Keratinocyte (primary cell): ENCODE data around the gene PTCD2.

Source experiments
- EZH2 ChIP-seq: IDR thresholded peaks from one replicate; pipeline ENCODE4 v1.6.1; 2012; ENCODE audit warnings: inconsistent platforms, mild to moderate bottlenecking, low read length, moderate library complexity
- TF ChIP-seq, protein P1 (sequence below), 3 experiments: IDR thresholded peaks in 1 of 3; conservative IDR thresholded peaks in 1 of 3; optimal IDR thresholded peaks in 1 of 3; 2 replicates in 2 of 3; 3 replicates in 1 of 3; pipeline versions ENCODE3 to v1.5.1; 2011; ENCODE audit warnings: low read length in 3 of 3, mild to moderate bottlenecking in 3 of 3, moderate library complexity in 2 of 3, control low read depth in 1 of 3, inconsistent platforms in 1 of 3; ENCODE audit not compliant: insufficient read depth in 2 of 3; ENCODE audit errors: extremely low read depth in 1 of 3

DNA sequence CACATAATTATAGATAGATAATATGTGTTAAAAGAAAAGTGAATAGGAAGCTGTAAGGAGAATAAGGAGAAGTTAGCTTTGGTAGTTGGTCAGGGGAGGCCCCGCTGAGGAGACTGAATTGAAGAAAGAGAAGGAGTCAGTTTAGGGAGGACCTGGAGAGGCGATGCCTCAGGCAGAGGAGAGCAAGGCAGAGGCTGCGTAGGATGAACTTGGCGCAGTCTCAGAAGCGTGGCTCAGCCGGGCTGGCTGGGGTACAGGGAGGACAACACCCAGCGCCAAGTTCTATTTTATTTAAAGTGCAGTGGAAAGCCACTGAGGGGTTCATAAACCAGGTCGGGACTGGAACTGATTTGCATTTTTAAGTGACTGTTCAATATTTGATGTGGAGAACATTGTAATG lies 68.5 kb downstream of the PTCD2 start:
- TF ChIP-seq, protein P1, sequence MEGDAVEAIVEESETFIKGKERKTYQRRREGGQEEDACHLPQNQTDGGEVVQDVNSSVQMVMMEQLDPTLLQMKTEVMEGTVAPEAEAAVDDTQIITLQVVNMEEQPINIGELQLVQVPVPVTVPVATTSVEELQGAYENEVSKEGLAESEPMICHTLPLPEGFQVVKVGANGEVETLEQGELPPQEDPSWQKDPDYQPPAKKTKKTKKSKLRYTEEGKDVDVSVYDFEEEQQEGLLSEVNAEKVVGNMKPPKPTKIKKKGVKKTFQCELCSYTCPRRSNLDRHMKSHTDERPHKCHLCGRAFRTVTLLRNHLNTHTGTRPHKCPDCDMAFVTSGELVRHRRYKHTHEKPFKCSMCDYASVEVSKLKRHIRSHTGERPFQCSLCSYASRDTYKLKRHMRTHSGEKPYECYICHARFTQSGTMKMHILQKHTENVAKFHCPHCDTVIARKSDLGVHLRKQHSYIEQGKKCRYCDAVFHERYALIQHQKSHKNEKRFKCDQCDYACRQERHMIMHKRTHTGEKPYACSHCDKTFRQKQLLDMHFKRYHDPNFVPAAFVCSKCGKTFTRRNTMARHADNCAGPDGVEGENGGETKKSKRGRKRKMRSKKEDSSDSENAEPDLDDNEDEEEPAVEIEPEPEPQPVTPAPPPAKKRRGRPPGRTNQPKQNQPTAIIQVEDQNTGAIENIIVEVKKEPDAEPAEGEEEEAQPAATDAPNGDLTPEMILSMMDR (optimal IDR thresholded peaks at IDR 0.05 in 1 of 3, IDR thresholded peaks at IDR 0.05 in 1 of 3, conservative IDR thresholded peaks at IDR 0.05 in 1 of 3; ENCODE audit: extremely low read depth in 1 of 3, insufficient read depth in 2 of 3, low read length in 3 of 3), result no peak
- TF ChIP-seq EZH2, result no peak
